Vagina (tissue), 2 donors: ENCODE results near the gene NSUN2.

Experiments
- POLR2AphosphoS5 ChIP-seq, 2 donors: sonication (generic); formaldehyde crosslinking; IDR thresholded peaks; one replicate each; pipeline ENCODE4 v1.9.0; 2017; ENCODE audit warnings: antibody characterized with exemption in 2 of 2, mild to moderate bottlenecking in 2 of 2, low read depth in 1 of 2; ENCODE audit not compliant: insufficient read depth in 1 of 2
- TF ChIP-seq, protein P1 (sequence below), 3 experiments: fragments of 450-650 bp in 2 of 3; fragments of 200-600 bp in 1 of 3; sonication (generic) in 1 of 3; IDR thresholded peaks; one replicate each; pipeline ENCODE4 v1.5.1; 2017 to 2019; ENCODE audit warnings: antibody characterized with exemption in 3 of 3, mild to moderate bottlenecking in 2 of 3, moderate library complexity in 2 of 3

DNA sequence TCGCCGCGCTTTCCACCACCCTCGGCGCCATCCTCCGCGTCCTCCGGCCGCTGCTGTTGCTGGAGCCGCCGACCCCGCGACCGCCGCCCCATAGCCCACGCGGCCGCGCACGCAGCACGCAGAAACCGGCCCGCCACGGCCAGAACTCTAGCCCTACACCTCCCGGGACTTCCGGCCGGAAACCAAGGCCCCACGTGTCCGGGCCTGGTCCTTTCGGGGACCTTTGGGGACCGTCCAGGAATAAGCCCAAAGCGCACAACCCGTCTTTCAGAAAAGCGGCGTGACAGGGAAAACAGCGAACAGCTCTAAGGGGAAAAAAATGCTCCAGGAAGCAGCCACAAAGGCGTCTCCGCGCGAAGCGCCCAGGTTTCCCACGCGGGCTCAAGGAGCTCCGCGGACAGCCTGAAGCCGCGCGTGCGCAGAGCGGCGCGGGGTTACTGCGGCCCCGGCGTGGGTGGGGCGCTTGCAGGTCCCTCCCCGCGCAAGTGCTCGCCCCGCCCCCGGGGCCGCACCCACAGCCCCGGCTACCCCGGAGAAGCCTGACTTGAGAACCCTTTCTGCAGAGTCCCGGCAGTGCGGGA lies at the start of gene NSUN2, which contains the start of gene SRD5A1:
- peak; percentile 61 to 76 for TF ChIP-seq POLR2AphosphoS5 (IDR thresholded peaks at IDR 0.05; ENCODE audit: insufficient read depth in 1 of 2, low read depth in 1 of 2)
- TF ChIP-seq, protein P1, sequence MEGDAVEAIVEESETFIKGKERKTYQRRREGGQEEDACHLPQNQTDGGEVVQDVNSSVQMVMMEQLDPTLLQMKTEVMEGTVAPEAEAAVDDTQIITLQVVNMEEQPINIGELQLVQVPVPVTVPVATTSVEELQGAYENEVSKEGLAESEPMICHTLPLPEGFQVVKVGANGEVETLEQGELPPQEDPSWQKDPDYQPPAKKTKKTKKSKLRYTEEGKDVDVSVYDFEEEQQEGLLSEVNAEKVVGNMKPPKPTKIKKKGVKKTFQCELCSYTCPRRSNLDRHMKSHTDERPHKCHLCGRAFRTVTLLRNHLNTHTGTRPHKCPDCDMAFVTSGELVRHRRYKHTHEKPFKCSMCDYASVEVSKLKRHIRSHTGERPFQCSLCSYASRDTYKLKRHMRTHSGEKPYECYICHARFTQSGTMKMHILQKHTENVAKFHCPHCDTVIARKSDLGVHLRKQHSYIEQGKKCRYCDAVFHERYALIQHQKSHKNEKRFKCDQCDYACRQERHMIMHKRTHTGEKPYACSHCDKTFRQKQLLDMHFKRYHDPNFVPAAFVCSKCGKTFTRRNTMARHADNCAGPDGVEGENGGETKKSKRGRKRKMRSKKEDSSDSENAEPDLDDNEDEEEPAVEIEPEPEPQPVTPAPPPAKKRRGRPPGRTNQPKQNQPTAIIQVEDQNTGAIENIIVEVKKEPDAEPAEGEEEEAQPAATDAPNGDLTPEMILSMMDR (IDR thresholded peaks at IDR 0.05): no peak
